ENCODE measurements around the gene PPM1L. TPM values are rescaled to one million over a fixed set of nuclear protein-coding genes. Genes with fewer than 3 reads are reported as not detected.
"Not testable (repeated sequence)": the region's sequence is repeated elsewhere in the genome, so short reads cannot be mapped to it uniquely, and the experiment has no call there.

PPM1L gene
- total RNA-seq, 1 experiment from 2014 or later = 1.1 TPM

DNA sequence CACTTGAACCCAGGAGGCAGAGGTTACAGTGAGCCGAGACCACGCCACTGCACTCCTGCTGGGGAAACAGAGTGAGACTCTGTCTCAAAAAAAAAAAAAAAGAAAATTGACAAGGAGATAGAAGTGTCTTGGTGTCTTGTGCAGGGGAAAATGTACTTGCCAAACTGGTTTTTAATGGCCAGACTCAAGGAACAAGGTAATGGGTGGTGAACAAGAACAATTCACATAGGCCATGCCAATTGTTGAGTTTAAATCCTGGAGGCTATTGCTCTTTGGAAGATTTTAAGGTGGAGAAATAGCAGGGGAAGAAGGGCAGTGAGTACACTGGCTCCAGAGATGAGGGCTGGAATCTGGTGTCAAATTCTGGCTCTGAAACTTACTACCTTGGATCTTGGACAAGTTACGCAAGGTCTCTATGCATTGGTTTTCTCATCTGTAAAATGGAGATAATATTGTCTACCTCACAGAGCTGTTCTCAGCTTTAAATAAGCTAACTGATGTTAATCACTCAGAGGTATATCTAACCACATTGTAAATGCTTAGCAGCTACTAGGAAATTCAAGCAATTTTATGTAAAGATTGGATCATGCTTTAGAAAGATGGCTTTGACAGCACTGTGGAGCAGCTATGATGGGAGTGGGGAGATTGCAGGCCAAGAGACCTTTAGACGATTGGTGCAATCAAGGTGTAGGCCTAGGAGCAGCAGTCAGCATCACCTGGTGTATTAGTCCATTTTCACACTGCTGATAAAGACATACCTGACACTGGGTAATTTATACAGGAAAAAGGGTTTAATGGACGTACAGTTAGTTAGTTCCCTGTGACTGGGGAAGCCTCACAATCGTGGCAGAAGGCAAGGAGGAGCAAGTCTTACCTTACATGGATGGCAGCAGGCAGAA, 270.8 kb downstream of the PPM1L start:
- in situ Hi-C loops (cut with HindIII; ENCODE audit: low pct_unique_long_range_greater_than_20kb, low sequenced_read_pairs) = no loop called here

DNA sequence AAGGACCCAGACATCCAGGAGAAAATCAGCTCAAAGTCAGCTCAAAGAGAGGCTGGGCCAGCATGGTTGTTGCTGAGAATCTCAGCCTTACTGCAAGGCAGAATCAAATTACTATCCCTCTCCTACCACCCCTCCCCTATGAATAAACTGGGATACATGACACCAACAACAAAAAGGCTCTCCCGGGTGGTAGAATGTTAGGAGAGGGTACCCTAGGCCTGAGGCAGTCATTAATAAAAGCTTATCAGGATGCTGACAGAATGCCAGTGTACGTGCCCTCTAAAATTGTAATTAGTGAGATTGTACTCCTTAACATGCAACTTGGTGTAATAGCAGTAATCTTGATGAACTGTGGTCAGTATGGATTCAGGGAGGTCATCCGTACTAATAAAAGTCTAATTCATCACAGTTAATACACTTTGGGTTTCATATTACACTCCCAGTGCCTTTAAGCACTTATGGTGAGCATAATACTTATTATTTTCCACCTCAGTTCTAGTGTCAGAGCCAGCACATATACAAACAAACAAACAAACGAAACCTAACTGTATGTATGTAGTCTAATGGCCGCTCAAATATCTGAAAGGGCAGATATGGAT, 272.6 kb downstream of the PPM1L start:
- no peak for DNase-seq (ENCODE audit: low read depth, low spot score)
- in situ Hi-C loops (cut with HindIII; ENCODE audit: low pct_unique_long_range_greater_than_20kb, low sequenced_read_pairs) = no loop called here

More for the DNA sequence above, 270.8 kb downstream of the PPM1L start:
- no peak for DNase-seq (ENCODE audit: low read depth, low spot score)

DNA sequence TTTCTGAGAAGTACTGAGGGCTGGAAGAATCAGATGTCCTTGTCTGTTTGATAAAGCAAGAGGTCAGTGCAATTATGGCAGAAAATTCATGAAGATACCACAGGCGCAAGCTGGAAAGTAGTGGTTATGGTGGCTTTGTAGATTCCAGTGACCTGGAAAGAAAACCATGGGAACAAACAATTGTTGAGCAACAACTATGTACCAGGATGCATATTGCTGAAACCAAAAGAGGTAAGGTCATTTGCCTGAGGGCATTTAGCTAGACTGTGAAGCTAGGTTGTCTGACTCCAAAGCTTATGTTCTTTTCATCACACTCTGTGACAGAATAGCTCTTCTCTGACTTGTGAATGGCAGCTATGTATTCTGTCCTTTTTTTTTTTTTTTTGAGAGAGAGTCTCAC, 275.1 kb downstream of the PPM1L start:
- DNase-seq (ENCODE audit: low read depth, low spot score) = no peak
- in situ Hi-C loops (cut with HindIII; ENCODE audit: low pct_unique_long_range_greater_than_20kb, low sequenced_read_pairs) = no loop called here

DNA sequence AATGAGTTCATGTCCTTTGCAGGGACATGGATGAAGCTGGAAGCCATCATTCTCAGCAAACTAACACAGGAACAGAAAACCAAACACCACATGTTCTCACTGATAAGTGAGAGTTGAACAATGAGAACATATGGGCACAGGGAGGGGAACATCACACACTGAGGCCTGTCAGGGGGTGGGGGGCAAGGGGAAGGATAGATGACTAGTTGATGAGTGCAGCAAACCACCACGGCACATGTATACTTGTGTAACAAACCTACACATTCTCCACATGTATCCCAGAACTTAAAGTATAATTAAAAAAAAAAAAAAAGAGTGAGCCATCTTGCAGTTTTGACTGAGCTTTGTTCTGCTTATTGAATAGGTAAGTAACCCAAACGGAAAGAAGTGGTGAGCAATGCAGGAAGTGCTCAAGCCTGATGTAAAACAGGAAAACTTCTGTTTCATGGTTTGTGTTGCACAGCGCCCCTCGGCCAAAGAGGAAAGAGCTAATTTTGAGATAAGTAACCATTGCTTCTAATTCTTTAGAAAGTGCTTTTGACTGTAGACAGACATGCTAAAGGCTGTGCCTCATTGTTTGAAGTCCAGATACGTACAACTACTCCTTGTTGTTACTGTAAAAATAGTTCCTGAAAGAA, 279.0 kb downstream of the PPM1L start:
- DNase-seq (ENCODE audit: low read depth, low spot score); in situ Hi-C loops (cut with HindIII; ENCODE audit: low pct_unique_long_range_greater_than_20kb, low sequenced_read_pairs): not testable (repeated sequence)

DNA sequence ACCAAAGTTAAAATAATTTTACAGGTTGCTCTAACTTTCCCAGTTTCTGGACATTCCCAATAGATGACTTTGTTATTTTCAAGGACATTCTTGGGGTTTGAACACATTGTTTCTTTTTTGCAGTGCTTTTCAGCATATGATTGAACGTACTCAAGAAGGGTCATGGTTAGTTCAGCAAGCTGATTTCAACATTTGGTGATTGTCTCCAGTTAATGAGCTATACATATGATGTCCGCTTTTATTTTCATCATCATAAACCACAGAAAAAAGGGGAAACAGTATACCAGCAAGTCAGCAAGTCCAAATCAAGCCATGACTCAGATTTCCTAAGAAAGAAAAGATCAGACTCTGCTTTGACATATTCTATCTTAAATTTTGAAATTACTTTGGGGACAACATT, 279.7 kb downstream of the PPM1L start:
- in situ Hi-C loops (cut with HindIII; ENCODE audit: low pct_unique_long_range_greater_than_20kb, low sequenced_read_pairs) = no loop called here
- no peak for DNase-seq (ENCODE audit: low read depth, low spot score)

DNA sequence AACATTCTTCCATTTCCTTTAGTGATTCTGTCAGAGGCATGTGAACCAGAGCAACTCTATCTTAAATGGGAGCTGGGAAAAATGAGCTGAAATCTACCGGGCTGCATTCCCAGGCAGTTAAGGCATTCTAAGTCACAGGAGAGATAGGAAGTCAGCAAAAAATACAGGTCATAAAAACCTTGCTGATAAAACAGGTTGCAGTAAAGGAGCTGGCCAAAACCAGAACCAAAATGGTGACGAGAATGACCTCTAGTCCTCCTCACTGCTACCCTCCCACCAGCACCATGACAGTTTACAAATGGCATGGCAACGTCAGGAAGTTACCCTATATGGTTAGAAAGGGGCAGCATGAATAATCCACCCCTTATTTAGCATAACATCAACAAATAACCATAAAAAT, 282.7 kb downstream of the PPM1L start:
- in situ Hi-C loops (cut with HindIII; ENCODE audit: low pct_unique_long_range_greater_than_20kb, low sequenced_read_pairs) = no loop called here
- peak; percentile 22 for DNase-seq (ENCODE audit: low read depth, low spot score)

DNA sequence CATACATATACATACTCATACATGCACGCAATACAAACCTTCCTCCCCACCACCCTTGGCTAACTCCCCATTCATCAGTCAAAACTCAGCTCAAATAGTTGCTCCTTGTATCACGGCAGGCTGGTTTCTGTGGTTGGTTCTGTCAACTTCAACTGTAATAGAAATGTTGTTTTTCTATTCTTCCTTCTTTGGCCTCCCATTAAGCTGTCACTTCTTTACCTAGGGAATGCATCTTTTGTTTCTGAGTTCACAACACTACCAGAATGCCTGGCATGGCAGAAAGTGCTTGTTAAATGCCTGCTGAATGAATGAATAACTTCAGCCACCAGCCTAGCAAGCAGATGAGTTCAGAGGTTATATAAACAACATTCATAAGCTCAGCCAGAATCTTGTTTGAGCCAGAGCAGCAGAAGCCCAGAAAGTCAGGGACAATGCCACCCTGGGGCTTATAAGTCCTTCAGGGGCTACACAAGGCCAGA, 286.0 kb downstream of the PPM1L start:
- in situ Hi-C loops (cut with HindIII; ENCODE audit: low pct_unique_long_range_greater_than_20kb, low sequenced_read_pairs) = no loop called here
- DNase-seq (ENCODE audit: low read depth, low spot score) = no peak

DNA sequence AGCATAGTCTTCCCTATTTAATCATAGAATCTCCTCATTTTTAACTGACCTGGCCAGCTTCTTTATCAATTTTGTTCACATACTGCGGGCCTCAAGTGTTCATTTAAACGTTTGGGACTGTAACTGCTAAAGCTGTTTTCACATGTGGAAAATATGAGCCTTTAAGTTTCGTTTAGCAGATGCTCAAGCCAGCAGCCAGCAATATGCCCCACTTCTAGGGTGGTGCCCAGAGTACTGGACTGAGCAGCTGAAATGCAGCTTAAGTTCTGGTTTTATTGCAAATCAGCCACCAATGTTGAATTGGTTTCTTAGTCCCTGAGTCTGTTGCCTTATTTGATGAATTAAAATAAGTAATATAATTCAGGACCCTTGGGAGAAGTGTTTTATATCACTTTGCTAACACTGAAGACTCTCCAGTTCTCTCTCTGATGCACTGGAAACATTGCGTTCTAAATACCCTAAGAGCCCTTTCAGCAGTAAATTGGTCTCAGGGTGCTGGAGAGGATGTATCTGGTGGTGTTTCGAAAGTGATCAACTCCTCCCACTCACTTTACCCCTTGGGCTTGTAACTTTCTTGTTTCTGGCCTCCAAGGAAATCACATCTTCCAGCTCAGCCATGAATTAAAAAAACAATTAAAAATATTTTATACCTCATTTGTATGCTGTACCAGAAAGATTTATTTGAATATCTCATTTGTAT, 287.5 kb downstream of the PPM1L start:
- in situ Hi-C loops (cut with HindIII; ENCODE audit: low pct_unique_long_range_greater_than_20kb, low sequenced_read_pairs) = no loop called here
- no peak for DNase-seq (ENCODE audit: low read depth, low spot score)

DNA sequence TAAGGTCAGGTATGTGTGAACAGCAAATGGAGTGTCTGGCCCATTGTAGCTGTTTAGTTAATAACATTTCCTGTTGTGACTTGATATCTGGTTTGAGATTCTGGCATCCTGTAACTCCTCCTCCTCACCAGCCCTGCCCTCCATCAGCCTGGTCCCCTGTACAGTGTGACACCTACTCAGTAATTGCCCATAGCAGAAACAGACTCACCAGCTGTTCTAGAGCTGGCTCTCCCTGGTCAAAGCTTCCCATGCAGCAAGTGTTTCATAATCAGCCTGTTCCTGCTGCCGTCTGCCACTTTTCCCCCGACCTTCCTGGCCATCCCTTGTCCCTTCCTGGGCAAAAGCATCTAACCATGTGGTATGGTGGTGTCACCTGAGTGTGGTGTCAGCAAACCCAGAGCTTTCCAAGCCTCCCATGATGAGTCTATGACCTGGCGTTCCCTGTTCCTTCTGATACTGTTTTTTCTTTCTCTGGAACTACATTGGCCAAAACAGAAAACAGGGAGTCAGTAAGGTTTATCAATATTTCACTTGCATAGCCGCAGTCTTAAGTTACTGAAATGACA, 293.7 kb downstream of the PPM1L start:
- in situ Hi-C loops (cut with HindIII; ENCODE audit: low pct_unique_long_range_greater_than_20kb, low sequenced_read_pairs) = no loop called here
- DNase-seq (ENCODE audit: low read depth, low spot score) = no peak

DNA sequence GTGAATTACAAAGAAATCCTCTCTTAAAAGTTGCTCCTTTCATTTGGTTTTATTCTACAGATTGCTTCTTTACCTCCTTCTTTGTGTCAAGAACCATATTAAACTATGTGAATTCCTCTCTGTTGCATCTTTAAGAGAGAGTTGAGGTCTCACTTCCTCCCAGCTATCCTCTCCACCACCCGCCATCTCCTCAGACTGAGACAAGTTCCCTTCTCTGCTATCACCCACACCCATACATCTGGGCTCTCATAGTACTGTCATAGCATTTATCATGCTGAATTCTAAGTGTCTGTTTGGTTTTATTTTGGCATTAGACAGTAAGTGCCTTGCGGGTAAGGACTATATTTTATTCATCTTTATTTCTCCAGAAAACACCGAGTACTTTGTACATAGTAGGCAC, 294.9 kb downstream of the PPM1L start:
- in situ Hi-C loops (cut with HindIII; ENCODE audit: low pct_unique_long_range_greater_than_20kb, low sequenced_read_pairs) = no loop called here
- DNase-seq (ENCODE audit: low read depth, low spot score) = no peak

DNA sequence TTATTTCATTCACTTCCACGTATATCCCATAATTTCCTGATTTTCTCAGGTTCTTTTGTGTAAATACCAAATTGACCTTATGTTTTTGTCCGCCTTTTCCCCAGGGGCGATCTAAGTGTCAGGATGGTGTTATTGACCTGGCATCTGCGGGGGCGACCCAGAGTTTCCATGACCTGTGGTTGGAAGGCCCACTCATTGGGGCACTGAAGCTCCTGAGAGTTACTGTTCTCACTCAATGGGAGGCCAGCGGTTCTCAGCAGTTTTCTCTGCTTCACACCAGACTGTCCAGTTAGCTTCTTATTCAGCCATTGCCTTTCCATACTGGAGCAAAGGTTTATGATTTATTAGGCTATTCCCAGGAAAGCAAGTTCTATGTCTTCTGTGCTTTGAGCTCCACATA, 295.8 kb downstream of the PPM1L start:
- DNase-seq (ENCODE audit: low read depth, low spot score) = no peak
- in situ Hi-C loops (cut with HindIII; ENCODE audit: low pct_unique_long_range_greater_than_20kb, low sequenced_read_pairs) = no loop called here

DNA sequence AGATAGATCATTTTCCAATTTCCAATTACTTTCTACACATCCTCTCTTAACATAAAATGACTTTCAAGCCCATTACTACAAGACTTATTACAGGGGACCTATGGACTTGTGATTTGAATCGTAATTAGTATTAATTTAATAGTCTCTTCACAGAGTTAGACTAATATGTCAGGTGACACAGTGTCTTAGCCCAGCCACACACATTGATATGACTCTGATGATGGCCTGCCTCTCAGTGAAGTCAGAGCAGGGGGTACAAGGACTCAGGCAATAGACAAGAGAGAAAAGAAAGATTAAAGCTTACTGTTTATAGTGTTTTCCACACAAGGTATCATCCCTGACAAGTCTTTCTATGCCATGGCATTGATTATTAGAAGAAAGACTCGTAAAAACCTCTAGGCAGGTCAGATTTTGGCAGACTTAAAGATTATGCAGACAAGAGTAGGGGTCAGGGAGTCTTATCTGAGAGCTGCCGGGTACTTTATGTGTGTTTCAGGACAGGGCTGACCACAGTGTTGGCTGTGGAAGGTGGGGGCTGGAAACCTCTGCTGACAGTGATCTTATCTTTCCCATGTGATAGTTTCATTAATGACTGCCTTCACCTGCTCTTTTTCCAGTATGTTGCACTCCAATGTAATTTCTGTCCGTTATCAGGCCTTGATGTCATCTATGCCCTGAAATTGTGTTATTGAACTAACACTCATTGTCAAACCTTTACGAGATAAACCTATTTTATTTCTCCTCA, 299.0 kb downstream of the PPM1L start:
- in situ Hi-C loops (cut with HindIII; ENCODE audit: low pct_unique_long_range_greater_than_20kb, low sequenced_read_pairs) = no loop called here
- DNase-seq (ENCODE audit: low read depth, low spot score) = no peak

DNA sequence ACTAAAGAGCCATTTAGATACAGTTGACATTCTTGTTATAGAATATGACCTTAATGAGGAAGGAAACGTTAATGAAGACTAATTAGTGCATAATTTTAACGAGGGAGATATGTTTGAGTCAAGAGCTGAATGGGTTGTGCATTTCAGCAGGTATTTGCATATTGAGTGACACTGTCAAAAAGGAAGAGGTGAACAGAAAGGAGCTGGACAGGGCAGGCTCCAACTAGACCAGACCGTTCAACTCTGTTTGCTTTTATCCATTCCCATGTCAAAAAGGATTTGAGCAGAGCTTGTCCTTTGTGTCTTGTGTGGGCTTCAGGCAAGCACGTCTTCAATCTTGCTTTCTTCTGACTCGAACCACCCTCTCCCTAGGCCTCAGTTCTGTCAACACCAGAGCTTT, 308.4 kb downstream of the PPM1L start:
- no peak for DNase-seq (ENCODE audit: low read depth, low spot score)
- in situ Hi-C loops (cut with HindIII; ENCODE audit: low pct_unique_long_range_greater_than_20kb, low sequenced_read_pairs) = no loop called here

DNA sequence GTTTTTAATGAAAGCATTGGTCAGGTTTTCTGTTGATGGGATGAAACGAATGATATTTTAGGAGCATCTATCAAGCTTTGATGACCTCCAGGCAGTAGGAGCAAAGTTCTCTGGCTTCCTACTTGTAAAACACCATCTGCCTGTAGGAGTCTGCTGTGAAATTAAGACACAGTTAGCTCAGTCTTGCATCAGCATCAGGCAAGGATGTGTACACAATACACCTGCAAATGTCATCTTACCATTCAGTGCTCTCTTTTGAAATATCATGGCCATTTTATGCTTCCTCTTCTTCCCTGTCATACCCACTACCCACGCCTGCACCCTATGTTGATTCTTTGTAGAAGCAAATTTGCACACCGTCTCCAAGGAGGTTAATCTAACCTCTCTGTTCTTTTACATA, 310.9 kb downstream of the PPM1L start:
- in situ Hi-C loops (cut with HindIII; ENCODE audit: low pct_unique_long_range_greater_than_20kb, low sequenced_read_pairs) = no loop called here
- DNase-seq (ENCODE audit: low read depth, low spot score) = no peak

DNA sequence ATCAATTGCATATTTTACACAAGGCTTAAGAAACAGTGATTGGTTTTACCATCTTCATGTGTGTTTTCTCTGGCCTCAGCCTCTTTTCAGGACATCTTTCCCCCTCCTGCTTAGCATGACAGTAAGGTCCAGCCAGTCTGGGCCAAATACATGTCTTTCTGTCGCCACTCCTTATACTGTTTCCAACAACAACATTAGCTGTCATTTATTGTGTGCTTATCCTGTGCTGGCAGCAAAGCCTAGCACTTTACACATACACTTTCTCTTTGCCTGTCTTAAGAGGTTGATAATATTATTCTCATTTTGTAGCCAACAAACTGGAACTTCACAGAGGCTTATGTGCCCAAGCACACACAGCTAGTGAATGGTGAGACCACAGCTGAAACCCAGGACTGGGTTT, 311.3 kb downstream of the PPM1L start:
- no peak for DNase-seq (ENCODE audit: low read depth, low spot score)
- in situ Hi-C loops (cut with HindIII; ENCODE audit: low pct_unique_long_range_greater_than_20kb, low sequenced_read_pairs) = no loop called here

DNA sequence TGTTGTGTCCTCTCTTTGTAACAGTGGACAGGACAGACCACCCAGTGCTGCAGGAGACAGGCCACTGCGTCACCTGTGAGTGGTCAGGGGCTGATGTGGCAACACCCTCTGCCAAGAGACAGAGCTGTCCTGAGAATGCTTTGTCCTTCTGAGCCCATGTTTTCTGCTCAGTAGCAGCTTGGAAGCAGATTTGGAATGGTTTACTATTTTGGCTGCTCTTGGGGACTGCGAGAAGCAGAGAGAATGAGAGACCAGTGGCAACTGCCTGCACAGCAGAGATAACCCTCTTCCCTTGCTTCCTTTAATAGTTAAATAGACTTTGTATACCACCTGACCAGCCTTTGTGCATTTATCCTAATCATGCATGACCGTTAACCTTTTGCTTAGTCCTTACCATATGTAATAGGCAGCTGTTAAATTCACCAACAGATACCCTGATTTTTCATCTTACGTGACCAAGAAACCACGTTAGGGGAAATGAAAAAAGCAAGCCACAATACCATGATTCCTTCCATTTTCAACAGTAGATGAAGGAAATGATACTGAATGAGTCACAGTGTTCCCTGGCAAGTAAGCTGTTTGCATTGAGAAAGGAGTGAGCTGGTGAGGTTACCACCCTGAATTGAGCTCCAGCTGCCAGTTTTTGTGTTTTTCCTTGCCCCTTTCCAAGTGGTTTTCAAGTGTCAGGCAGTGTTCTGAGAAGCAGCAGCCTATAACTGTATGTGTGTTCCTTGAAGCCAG, 313.6 kb downstream of the PPM1L start:
- DNase-seq (ENCODE audit: low read depth, low spot score) = no peak
- in situ Hi-C loops (cut with HindIII; ENCODE audit: low pct_unique_long_range_greater_than_20kb, low sequenced_read_pairs) = no loop called here

All from SK-MEL-5 (cell line).